SK-N-DZ (cell line): ENCODE data around the gene BIRC6.
"Not testable (repeated sequence)": the region's sequence is repeated elsewhere in the genome, so short reads cannot be mapped to it uniquely, and the experiment has no call there.

Source experiments
- DNase-seq: peaks from one replicate; pipeline ENCODE4 v3.0.0-alpha.2; 2015; ENCODE audit warnings: low spot score

The BIRC6 gene

GRCh38 chr2:32614084-32614483 is 257.3 kb downstream of the BIRC6 start:
- no peak for DNase-seq

DNA sequence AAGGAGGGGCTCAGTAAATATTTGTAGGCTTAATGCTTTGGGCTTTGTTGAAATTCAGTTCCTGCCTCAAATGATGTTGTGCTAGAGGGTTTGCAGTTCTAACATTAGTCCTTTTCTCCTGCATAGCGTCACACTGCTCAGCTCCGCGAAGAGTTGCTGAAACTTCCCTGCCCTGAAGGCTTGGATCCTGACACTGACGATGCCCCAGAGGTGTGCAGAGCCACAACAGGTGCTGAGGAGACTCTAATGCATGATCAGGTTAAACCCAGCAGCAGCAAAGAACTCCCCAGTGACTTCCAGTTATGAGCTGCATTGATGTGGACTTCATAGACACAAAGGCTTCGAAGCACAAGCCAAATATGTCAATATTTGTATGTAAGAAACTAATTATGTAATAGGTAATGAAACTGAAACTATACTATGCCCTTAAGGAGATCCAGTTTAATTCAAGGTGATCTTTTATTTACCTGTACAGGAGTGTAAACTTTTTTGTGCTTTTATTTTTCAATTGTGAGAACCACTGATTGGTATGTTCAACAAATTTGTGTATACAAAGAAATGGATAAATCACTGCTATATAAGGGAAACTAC is 260.9 kb downstream of the BIRC6 start:
- DNase-seq = no peak

- no peak for DNase-seq
Observed at GRCh38 chr2:32622570-32623310, 265.9 kb downstream of the BIRC6 start.

GRCh38 chr2:32623311-32623706 is 266.5 kb downstream of the BIRC6 start:
- no peak for DNase-seq

GRCh38 chr2:32624812-32625211 is 268.0 kb downstream of the BIRC6 start:
- DNase-seq = no peak

DNA sequence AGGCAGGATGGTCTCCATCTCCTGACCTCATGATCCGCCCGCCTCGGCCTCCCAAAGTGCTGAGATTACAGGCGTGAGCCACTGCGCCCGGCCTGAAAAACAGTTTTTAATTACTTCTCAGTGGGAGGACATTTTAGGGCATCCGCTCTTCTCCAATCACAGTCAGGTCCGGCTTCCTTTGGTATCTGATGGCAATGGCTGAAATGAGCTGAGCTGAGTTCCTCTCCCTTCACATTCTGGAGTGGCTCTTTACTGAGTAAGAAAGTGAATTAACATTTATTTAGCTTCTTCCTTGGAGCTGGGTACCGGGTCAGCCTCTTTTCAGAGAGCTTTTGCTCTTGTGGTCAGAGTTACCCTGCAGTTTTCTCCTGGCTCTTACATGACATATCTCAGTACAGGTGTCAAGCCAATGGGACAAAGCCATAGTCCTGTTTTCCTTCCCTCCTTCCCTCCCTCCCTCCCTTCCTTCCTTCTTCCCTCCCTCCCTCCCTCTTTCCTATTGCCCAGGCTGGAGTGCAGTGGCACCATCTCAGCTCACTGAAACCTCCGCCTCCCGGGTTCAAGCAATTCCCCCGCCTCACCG is 269.9 kb downstream of the BIRC6 start:
- DNase-seq = no peak

GRCh38 chr2:32627441-32627813 is 270.6 kb downstream of the BIRC6 start:
- no peak for DNase-seq

- peak; percentile 86 for DNase-seq
Observed at GRCh38 chr2:32627814-32628579, 271.2 kb downstream of the BIRC6 start, which contains the start of gene TTC27. Gene TTC27, plus strand, starts transcription at chr2:32628050. Its CDS starts 243 bp downstream, at chr2:32628293.

DNA sequence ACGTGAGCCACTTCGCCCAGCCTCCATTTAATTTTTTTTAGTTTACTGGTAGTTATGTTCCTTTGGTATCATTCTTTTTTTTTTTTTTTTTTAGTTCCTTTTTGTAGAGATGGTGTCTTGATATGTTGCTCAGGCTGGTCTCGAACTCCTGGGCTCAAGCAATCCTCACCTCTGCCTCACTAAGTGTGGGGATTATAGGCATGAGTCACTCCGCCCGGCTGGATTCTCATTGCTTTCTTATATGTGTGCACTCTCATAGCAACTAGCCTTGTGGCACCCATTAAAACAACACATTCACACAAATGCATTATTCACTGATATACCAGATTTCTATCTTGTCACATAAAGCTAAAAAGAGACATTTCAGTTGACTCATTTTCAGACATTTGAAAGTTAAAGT is 275.3 kb downstream of the BIRC6 start:
- DNase-seq = no peak

DNA sequence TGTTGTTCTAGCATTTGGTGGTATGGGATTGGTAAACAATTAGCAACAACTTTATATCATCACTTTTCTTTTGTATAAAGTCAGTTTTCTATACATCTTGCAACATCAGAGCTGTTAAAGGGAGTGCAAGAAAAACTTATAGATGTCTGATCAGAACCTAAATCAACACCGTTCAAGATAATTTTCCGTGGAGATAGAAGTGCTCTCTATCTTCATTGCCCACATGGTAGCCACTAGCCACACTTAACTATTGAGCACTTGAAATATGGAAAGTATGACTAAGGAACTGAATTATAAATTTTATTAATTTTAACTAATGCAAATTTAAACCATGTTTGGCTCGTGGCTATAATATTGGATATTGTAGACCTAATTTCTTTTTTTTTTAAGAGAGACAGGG is 276.2 kb downstream of the BIRC6 start:
- DNase-seq = no peak

GRCh38 chr2:32638548-32638947 is 281.7 kb downstream of the BIRC6 start:
- DNase-seq = not testable (repeated sequence)

DNA sequence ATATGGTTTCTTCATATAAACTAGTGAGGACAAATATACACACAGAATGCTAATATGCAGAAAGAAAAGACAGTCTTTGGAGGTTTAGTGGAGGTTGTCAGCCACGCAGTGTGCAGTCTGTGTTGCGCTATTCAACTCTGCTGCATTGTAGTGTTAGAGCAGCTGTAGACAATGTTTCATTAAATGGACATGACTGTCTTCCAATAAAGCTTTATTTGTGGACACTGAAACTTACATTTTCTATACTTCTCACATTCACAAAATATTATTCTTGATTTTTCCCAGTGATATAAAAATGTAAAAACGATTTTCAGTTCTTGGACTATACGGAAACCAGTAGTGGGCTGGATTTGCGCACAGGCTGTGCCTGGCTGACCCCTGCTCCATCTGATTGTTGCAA is 284.4 kb downstream of the BIRC6 start:
- no peak for DNase-seq

- no peak for DNase-seq
Observed at GRCh38 chr2:32647180-32647651, 290.4 kb downstream of the BIRC6 start.

GRCh38 chr2:32652555-32653209 is 295.9 kb downstream of the BIRC6 start:
- no peak for DNase-seq

- no peak for DNase-seq
Observed at GRCh38 chr2:32656069-32656468, 299.2 kb downstream of the BIRC6 start.

GRCh38 chr2:32663864-32664263 is 307.0 kb downstream of the BIRC6 start:
- no peak for DNase-seq

- DNase-seq = no peak
Observed at GRCh38 chr2:32666704-32667103, 309.9 kb downstream of the BIRC6 start.

GRCh38 chr2:32668254-32668653 is 311.4 kb downstream of the BIRC6 start:
- DNase-seq = no peak
